Heart left ventricle (tissue), 13 donors: ENCODE measurements around the gene SEMA6A.

Experiments used
- POLR2A ChIP-seq, 2 donors: fragments of 450-650 bp; IDR thresholded peaks; one replicate each; pipeline ENCODE4 v1.6.1; 2017; ENCODE audit warnings: antibody characterized with exemption in 2 of 2, mild to moderate bottlenecking in 2 of 2, moderate library complexity in 2 of 2
- TF ChIP-seq, protein P1 (sequence below), 12 donors: fragments of 200-600 bp; sonication (generic) in 4 of 12; IDR thresholded peaks; one replicate each; pipeline versions ENCODE4 v1.5.0 to v1.8.0; 2018 to 2022; ENCODE audit warnings: antibody characterized with exemption in 12 of 12, mild to moderate bottlenecking in 5 of 12
- donor health status: ischemic (EF 13 %, LVEDD 7.1; RV severe dilation, severe dysfunction).
- donor health status: DM: no; HTN: yes; CAD: no.
- donor health status: DM: no; HTN: no; CAD: no.
- donor health status: ischemic (EF 25% LVEDD 6.9; RV normal size, moderate dysfunction).
- donor health status: ischemic (EF 25% LVEDD 5.7; RV mildly dilated, moderate dysfunction).
- donor health status: ischemic (EF 35%, LVEDD 5.7; RV mildly dilated, moderate dysfunction).
- donor health status: nonischemic (EF 11% LVEDD 7.7; RV severe dilation, severe dysfunction).
- donor health status: DM: yes; HTN: yes; CAD: no.
- donor health status: PGD.
- donor health status: ischemic (EF 29% LVEDD 5.4; RV normal size, mild dysfunction).
- donor health status: nonischemic (EF 23%, LVEDD 6.1; RV moderate dilation, normal function).

GRCh38 chr5:116577064-116577788, 2.6 kb upstream of the SEMA6A start:
- TF ChIP-seq, protein P1, sequence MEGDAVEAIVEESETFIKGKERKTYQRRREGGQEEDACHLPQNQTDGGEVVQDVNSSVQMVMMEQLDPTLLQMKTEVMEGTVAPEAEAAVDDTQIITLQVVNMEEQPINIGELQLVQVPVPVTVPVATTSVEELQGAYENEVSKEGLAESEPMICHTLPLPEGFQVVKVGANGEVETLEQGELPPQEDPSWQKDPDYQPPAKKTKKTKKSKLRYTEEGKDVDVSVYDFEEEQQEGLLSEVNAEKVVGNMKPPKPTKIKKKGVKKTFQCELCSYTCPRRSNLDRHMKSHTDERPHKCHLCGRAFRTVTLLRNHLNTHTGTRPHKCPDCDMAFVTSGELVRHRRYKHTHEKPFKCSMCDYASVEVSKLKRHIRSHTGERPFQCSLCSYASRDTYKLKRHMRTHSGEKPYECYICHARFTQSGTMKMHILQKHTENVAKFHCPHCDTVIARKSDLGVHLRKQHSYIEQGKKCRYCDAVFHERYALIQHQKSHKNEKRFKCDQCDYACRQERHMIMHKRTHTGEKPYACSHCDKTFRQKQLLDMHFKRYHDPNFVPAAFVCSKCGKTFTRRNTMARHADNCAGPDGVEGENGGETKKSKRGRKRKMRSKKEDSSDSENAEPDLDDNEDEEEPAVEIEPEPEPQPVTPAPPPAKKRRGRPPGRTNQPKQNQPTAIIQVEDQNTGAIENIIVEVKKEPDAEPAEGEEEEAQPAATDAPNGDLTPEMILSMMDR (IDR thresholded peaks at IDR 0.05): no peak
- TF ChIP-seq POLR2A (IDR thresholded peaks at IDR 0.05): no peak
